Neural progenitor cell (in vitro differentiated cells): ENCODE data around the gene PRSS50. TPM values are rescaled to one million over a fixed set of nuclear protein-coding genes. Genes with fewer than 3 reads are reported as not detected.

Experiments used
- DNase-seq: peaks from one replicate; pipeline ENCODE4 v3.0.0-alpha.2; 2016; ENCODE audit warnings: low spot score
- H2AFZ ChIP-seq: fragments of 200-600 bp; sonication (generic); replicated peaks from 2 replicates; pipeline ENCODE4 v1.6.1; 2016; ENCODE audit warnings: antibody characterized with exemption
- H3F3A ChIP-seq: fragments of 200-600 bp; sonication (generic); 2 replicates; pipeline ENCODE4 v1.6.1; 2016; ENCODE audit warnings: antibody characterized with exemption, low read depth
- H3K27ac ChIP-seq: fragments of 200-600 bp; sonication (generic); 2 replicates; pipeline ENCODE4 v1.5.1; 2016; ENCODE audit warnings: mild to moderate bottlenecking
- H3K27me3 ChIP-seq: fragments of 200-600 bp; sonication (generic); 2 replicates; pipeline ENCODE4 v1.6.1; 2016; ENCODE audit warnings: mild to moderate bottlenecking, moderate library complexity
- H3K36me3 ChIP-seq: fragments of 200-600 bp; sonication (generic); 2 replicates; pipeline ENCODE4 v1.5.1; 2016
- H3K4me1 ChIP-seq: fragments of 200-600 bp; sonication (generic); 2 replicates; pipeline ENCODE4 v1.6.1; 2016; ENCODE audit warnings: mixed run types
- H3K4me2 ChIP-seq: fragments of 200-600 bp; sonication (generic); 2 replicates; pipeline ENCODE4 v1.6.1; 2016
- H3K4me3 ChIP-seq: fragments of 200-600 bp; sonication (generic); 2 replicates; pipeline ENCODE4 v1.5.1; 2016
- H3K79me2 ChIP-seq: fragments of 200-600 bp; sonication (generic); 2 replicates; pipeline ENCODE4 v1.6.1; 2016; ENCODE audit warnings: low read depth
- H3K9ac ChIP-seq: fragments of 200-600 bp; sonication (generic); 2 replicates; pipeline ENCODE4 v1.6.1; 2016
- H3K9me3 ChIP-seq: fragments of 200-600 bp; sonication (generic); 2 replicates; pipeline ENCODE4 v1.5.1; 2016; ENCODE audit warnings: low read depth
- H4K20me1 ChIP-seq: fragments of 200-600 bp; sonication (generic); 2 replicates; pipeline ENCODE4 v1.6.1; 2016; ENCODE audit warnings: low read depth
- H3K27ac Mint-ChIP-seq: 3 replicates; pipeline ENCODE4 v1.8.0; 2021; ENCODE audit warnings: mixed read lengths
- H3K27me3 Mint-ChIP-seq: 2 replicates; pipeline ENCODE4 v1.8.0; 2022; ENCODE audit warnings: low read depth, mild to moderate bottlenecking, inconsistent platforms, moderate library complexity, mixed read lengths; ENCODE audit not compliant: insufficient read depth
- H3K36me3 Mint-ChIP-seq: 3 replicates; pipeline ENCODE4 v1.8.0; 2021; ENCODE audit warnings: mixed read lengths
- H3K4me1 Mint-ChIP-seq: 3 replicates; pipeline ENCODE4 v1.8.0; 2021; ENCODE audit warnings: mixed read lengths
- H3K4me3 Mint-ChIP-seq: 3 replicates; pipeline ENCODE4 v1.8.0; 2021; ENCODE audit warnings: mild to moderate bottlenecking, moderate library complexity, mixed read lengths
- H3K9me3 Mint-ChIP-seq: 3 replicates; pipeline ENCODE4 v1.8.0; 2020; ENCODE audit warnings: mixed read lengths
- EZH2 ChIP-seq: fragments of 200-600 bp; sonication (generic); IDR thresholded peaks from 2 replicates; pipeline ENCODE4 v1.6.1; 2017; ENCODE audit warnings: antibody characterized with exemption, mild to moderate bottlenecking, moderate library complexity
- EZH2phosphoT487 ChIP-seq: fragments of 200-600 bp; sonication (generic); IDR thresholded peaks from 2 replicates; pipeline ENCODE4 v1.6.1; 2017; ENCODE audit warnings: antibody characterized with exemption
- small RNA-seq: library from RNA; depleted of rRNA; stranded (forward); fragments of <200 nt; gene quantifications from one replicate; pipeline ENCODE3, GENCODE V24; 2015
- total RNA-seq: library from RNA; depleted of rRNA; stranded (reverse); fragments of >200 nt; gene quantifications from 2 replicates; pipeline ENCODE4 v1.2.3, GENCODE V29; 2015; ENCODE audit warnings: low replicate concordance
- TF ChIP-seq, protein P1 (sequence below): fragments of 200-600 bp; sonication (generic); IDR thresholded peaks from 2 replicates; pipeline ENCODE4 v1.5.1; 2017; ENCODE audit warnings: antibody characterized with exemption, mild to moderate bottlenecking

PRSS50 gene
- total RNA-seq, 1 donor from 2014 or later = 0.28 TPM

DNA sequence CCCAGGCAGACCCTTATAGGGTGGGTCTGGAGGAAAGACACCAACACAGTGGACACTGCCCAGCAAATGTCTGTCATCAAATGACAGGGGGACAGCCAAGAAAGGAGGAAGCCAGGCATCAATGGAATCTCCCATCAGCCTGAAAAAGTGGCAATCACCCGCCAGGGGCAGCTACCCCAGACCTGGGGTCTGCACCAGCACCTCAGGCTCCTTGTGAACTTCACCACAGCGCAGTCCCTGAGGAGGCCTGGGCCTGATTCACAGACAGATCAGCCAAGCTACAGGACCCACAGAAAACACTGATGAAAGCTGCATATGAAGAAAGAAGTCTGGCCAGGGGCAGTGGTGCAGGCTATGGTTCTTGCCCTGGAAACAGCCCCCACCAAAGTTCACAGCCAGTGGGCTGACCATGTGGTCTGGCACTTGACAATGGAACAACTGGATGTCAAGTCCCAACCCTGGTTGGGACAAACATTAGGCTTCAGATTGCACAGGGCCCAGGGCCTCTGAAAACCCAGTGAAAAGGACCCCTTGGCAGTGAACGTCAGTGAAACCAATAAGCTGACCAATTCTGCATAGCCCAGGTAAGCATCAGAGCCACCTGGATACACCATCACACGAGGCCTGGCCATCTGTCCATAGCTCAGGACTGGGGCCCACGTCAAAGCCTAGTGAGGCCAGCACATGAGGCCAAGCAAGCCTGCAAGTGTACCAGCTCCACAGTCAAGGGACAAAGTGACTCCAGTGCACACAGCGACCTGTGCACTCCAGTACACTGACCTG, 53.3 kb downstream of the PRSS50 start:
- Histone ChIP-seq H3K36me3 (no peaks in the 10 kb centered on the region), H3K79me2 (no peaks in the 10 kb centered on the region), H3K27ac (no peak overlapping the region), H3K9me3 (no peaks in the 10 kb centered on the region), H2AFZ (no peak overlapping the region), H3K4me1 (peaks cover 40% of the 10 kb centered on the region), H3K4me2 (no peak overlapping the region), H3F3A (no peaks in the 10 kb centered on the region), H3K4me3 (no peak overlapping the region), H3K27me3 (no peaks in the 10 kb centered on the region), H4K20me1 (no peaks in the 10 kb centered on the region), H3K9ac (no peak overlapping the region)
- TF ChIP-seq EZH2 = no peak
- Mint-ChIP-seq H3K9me3 (no peaks in the 10 kb centered on the region), H3K4me1 (peaks cover 44% of the 10 kb centered on the region), H3K27ac (no peak overlapping the region), H3K4me3 (no peak overlapping the region), H3K36me3 (no peaks in the 10 kb centered on the region), H3K27me3 (peaks cover 18% of the 10 kb centered on the region)
- no peak for DNase-seq

DNA sequence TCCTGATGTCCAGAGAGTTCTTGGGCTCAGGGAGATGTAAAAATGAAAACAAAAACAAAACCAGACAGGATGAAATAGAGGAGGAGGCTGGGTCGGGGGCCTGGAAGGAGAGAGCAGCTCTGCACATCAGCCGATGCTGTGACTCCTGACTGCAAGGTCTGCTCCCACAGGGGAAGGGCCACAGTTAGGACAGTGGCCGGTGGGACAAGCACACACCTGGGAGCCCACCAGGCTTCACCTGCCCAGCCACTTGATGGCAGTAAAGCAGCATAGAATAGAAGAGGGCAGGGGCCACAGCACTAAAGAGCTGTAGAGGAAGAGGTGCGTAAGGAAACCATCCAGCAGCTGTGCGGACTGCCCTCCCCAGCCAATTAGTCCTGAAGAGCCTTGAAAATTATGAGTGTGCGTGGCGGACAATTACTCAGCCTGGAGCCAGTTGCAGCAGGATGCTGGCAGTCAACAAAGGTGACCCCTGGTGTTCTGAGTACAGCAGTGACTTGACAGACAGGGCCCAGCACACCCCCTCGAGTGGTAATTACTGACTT, 54.0 kb downstream of the PRSS50 start:
- Mint-ChIP-seq H3K27ac (peak overlapping the region; percentile 6), H3K4me3 (no peak overlapping the region), H3K36me3 (no peaks in the 10 kb centered on the region), H3K27me3 (peaks cover 18% of the 10 kb centered on the region), H3K9me3 (no peaks in the 10 kb centered on the region), H3K4me1 (peaks cover 49% of the 10 kb centered on the region)
- Histone ChIP-seq H3F3A (no peaks in the 10 kb centered on the region), H4K20me1 (no peaks in the 10 kb centered on the region), H3K4me2 (no peak overlapping the region), H2AFZ (no peak overlapping the region), H3K9me3 (no peaks in the 10 kb centered on the region), H3K27me3 (no peaks in the 10 kb centered on the region), H3K4me3 (no peak overlapping the region), H3K36me3 (no peaks in the 10 kb centered on the region), H3K27ac (no peak overlapping the region), H3K79me2 (no peaks in the 10 kb centered on the region), H3K9ac (no peak overlapping the region), H3K4me1 (peaks cover 47% of the 10 kb centered on the region)
- DNase-seq = peak; percentile 53
- no peak for TF ChIP-seq EZH2phosphoT487
- TF ChIP-seq, protein P1, sequence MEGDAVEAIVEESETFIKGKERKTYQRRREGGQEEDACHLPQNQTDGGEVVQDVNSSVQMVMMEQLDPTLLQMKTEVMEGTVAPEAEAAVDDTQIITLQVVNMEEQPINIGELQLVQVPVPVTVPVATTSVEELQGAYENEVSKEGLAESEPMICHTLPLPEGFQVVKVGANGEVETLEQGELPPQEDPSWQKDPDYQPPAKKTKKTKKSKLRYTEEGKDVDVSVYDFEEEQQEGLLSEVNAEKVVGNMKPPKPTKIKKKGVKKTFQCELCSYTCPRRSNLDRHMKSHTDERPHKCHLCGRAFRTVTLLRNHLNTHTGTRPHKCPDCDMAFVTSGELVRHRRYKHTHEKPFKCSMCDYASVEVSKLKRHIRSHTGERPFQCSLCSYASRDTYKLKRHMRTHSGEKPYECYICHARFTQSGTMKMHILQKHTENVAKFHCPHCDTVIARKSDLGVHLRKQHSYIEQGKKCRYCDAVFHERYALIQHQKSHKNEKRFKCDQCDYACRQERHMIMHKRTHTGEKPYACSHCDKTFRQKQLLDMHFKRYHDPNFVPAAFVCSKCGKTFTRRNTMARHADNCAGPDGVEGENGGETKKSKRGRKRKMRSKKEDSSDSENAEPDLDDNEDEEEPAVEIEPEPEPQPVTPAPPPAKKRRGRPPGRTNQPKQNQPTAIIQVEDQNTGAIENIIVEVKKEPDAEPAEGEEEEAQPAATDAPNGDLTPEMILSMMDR = peak; percentile 28

DNA sequence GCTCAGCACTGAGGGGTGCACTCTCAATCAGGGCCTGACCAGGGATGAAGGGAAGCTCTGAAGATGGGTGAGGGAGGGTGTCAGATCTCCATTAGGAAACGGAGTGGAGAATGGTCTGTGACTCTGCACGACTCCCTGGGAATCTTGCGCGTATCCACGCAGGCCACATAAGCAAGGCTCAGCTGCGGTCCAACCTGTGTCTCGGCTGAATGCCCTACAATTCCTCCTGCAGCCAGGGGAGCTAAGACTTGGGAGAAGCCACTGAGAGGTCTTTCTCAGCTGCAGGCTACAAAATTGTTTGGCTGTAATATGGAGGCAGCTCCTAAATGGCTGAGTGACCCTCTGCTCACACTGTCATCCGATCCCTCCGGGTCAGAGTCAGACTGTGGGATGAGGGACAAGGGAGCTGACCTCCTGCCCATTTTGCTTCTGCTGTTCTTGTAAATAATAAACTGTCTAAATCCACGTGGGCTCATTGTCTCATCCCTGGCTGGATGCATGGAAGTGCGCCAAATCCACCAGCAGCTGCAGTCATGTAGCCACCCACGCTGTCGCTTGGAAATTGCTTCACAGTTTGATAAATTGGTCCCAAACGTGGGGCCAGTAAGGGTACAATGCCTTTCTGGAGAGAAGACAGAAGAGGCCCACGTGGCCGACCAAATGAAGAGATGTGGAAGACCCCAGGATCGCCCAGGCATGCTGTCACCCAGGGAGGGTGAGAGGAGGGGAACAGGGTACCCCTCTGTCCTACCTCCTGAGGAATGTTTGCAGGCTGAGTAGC, 54.7 kb downstream of the PRSS50 start:
- Histone ChIP-seq H2AFZ (no peak overlapping the region), H3K9ac (no peak overlapping the region), H3K27ac (no peak overlapping the region), H3K4me3 (no peak overlapping the region), H3K79me2 (no peaks in the 10 kb centered on the region), H3K4me2 (peak overlapping the region; percentile 49), H3K36me3 (no peaks in the 10 kb centered on the region), H3K9me3 (no peaks in the 10 kb centered on the region), H3K27me3 (no peaks in the 10 kb centered on the region), H3K4me1 (peaks cover 47% of the 10 kb centered on the region), H3F3A (no peaks in the 10 kb centered on the region), H4K20me1 (no peaks in the 10 kb centered on the region)
- TF ChIP-seq EZH2 = no peak
- TF ChIP-seq, protein P1 = no peak
- no peak for TF ChIP-seq EZH2phosphoT487
- no peak for DNase-seq
- H3K27ac Mint-ChIP-seq = peak overlapping the region; percentile 78
- no peaks in the 10 kb centered on the region for H3K9me3 Mint-ChIP-seq
- peaks cover 22% of the 10 kb centered on the region for H3K27me3 Mint-ChIP-seq
- no peaks in the 10 kb centered on the region for H3K36me3 Mint-ChIP-seq
- peaks cover 50% of the 10 kb centered on the region for H3K4me1 Mint-ChIP-seq
- peak overlapping the region; percentile 16 for H3K4me3 Mint-ChIP-seq

Small RNA genes lying within 50 kb of the gene (small RNA-seq; reads per million reads assigned to genes)
- gene PRSS45 = not detected

Other genes with a start within 250 kb of the PRSS50 start
- not detected in 2 replicates for gene RTP3, start 219.9 kb downstream of the PRSS50 start, total RNA-seq
- not detected in 2 replicates for gene LRRC2, start 151.6 kb downstream of the PRSS50 start, total RNA-seq
- not detected in 2 replicates for gene FAM240A, start 105.3 kb downstream of the PRSS50 start, total RNA-seq
- gene ALS2CL, start 24.2 kb downstream of the PRSS50 start, total RNA-seq = 0.71 and 1.3 TPM in 2 replicates
- not detected in 2 replicates for gene TMIE, start 16.5 kb downstream of the PRSS50 start, total RNA-seq
- not detected in 2 replicates for gene MYL3, start 145.6 kb upstream of the PRSS50 start, total RNA-seq
- gene PTH1R, start 159.9 kb upstream of the PRSS50 start, total RNA-seq = 0.43 TPM in 1 of 2 replicates, not detected in the other